Karpas-422 (cell line): ENCODE data around the gene SGCG. TPM values are rescaled to one million over a fixed set of nuclear protein-coding genes. Genes with fewer than 3 reads are reported as not detected.

Experiments
- DNase-seq: peaks from one replicate; pipeline ENCODE4 v3.0.0-alpha.2; 2015
- H2AFZ ChIP-seq: fragments of 200-600 bp; sonication (generic); 2 replicates; pipeline ENCODE4 v1.6.1; 2014; ENCODE audit warnings: antibody characterized with exemption, low read length, mixed read lengths
- H3K27ac ChIP-seq: fragments of 200-600 bp; sonication (generic); 2 replicates; pipeline ENCODE4 v1.5.1; 2014; ENCODE audit warnings: mild to moderate bottlenecking, low read length, moderate library complexity
- H3K27me3 ChIP-seq: fragments of 200-600 bp; sonication (generic); 2 replicates; pipeline ENCODE4 v1.6.1; 2014; ENCODE audit warnings: low read length, mixed read lengths
- H3K36me3 ChIP-seq: fragments of 200-600 bp; sonication (generic); 2 replicates; pipeline ENCODE4 v1.6.1; 2014; ENCODE audit warnings: low read length, mixed read lengths; ENCODE audit not compliant: insufficient read depth
- H3K4me1 ChIP-seq: fragments of 200-600 bp; sonication (generic); 2 replicates; pipeline ENCODE4 v1.6.1; 2014; ENCODE audit warnings: mild to moderate bottlenecking, low read length, mixed read lengths
- H3K4me2 ChIP-seq: fragments of 200-600 bp; sonication (generic); 2 replicates; pipeline ENCODE4 v1.6.1; 2014; ENCODE audit warnings: low read length, low read depth, mild to moderate bottlenecking; ENCODE audit not compliant: poor library complexity, severe bottlenecking
- H3K4me3 ChIP-seq: fragments of 200-600 bp; sonication (generic); 2 replicates; pipeline ENCODE4 v1.5.1; 2014; ENCODE audit warnings: mild to moderate bottlenecking, antibody characterized with exemption, low read length, mixed read lengths
- H3K79me2 ChIP-seq: fragments of 200-600 bp; sonication (generic); 2 replicates; pipeline ENCODE4 v1.6.1; 2014; ENCODE audit warnings: mild to moderate bottlenecking, low read length, mixed read lengths
- H3K9ac ChIP-seq: fragments of 200-600 bp; sonication (generic); 2 replicates; pipeline ENCODE4 v1.6.0; 2014; ENCODE audit warnings: low read length
- H3K9me2 ChIP-seq: fragments of 200-600 bp; sonication (generic), shearing (Covaris generic); replicated peaks from 2 replicates; pipeline ENCODE4 v1.6.0; 2014; ENCODE audit warnings: mild to moderate bottlenecking, low read length, moderate library complexity; ENCODE audit not compliant: insufficient read depth
- H3K9me3 ChIP-seq: fragments of 300-700, 200-600 bp; sonication (generic); 2 replicates; pipeline ENCODE4 v1.6.1; 2014; ENCODE audit warnings: low read length, mixed read lengths
- H4K20me1 ChIP-seq: fragments of 200-600 bp; sonication (generic); 2 replicates; pipeline ENCODE4 v1.6.1; 2014; ENCODE audit warnings: mild to moderate bottlenecking, antibody characterized with exemption, low read length, low read depth; ENCODE audit not compliant: insufficient read depth
- total RNA-seq: library from RNA; depleted of rRNA; stranded (reverse); fragments of >200 nt; shearing (Covaris generic); gene quantifications from 2 replicates; pipeline ENCODE4 v1.2.3, GENCODE V29; 2014; ENCODE audit warnings: low replicate concordance

Gene SGCG
- total RNA-seq, 1 experiment from 2014 or later: not detected

- Histone ChIP-seq H3K9me3 (no peaks in the 10 kb centered on the region), H3K9me2 (no peaks in the 10 kb centered on the region)
Measured at GRCh38 chr13:23323946-23324709, 143.3 kb downstream of the SGCG start.

GRCh38 chr13:23325191-23325590, 144.4 kb downstream of the SGCG start:
- Histone ChIP-seq H2AFZ (no peak overlapping the region), H3K9ac (no peak overlapping the region), H3K36me3 (no peaks in the 10 kb centered on the region), H3K4me2 (no peak overlapping the region), H3K9me2 (no peaks in the 10 kb centered on the region), H4K20me1 (no peaks in the 10 kb centered on the region), H3K4me3 (no peak overlapping the region), H3K9me3 (no peaks in the 10 kb centered on the region), H3K4me1 (no peaks in the 10 kb centered on the region), H3K27ac (no peak overlapping the region), H3K27me3 (no peaks in the 10 kb centered on the region), H3K79me2 (no peaks in the 10 kb centered on the region)
- no peak for DNase-seq

More at GRCh38 chr13:23323946-23324709, 143.3 kb downstream of the SGCG start:
- H3K9ac ChIP-seq: no peak overlapping the region
- peak; percentile 20 for DNase-seq
- no peak overlapping the region for H3K4me2 ChIP-seq
- no peak overlapping the region for H3K27ac ChIP-seq
- H3K36me3 ChIP-seq: no peaks in the 10 kb centered on the region
- no peaks in the 10 kb centered on the region for H3K4me1 ChIP-seq
- H4K20me1 ChIP-seq: no peaks in the 10 kb centered on the region
- no peak overlapping the region for H2AFZ ChIP-seq
- H3K4me3 ChIP-seq: no peak overlapping the region
- no peaks in the 10 kb centered on the region for H3K27me3 ChIP-seq
- H3K79me2 ChIP-seq: no peaks in the 10 kb centered on the region

GRCh38 chr13:23330356-23330755, 149.6 kb downstream of the SGCG start:
- no peak overlapping the region for H2AFZ ChIP-seq
- no peaks in the 10 kb centered on the region for H3K9me2 ChIP-seq
- no peaks in the 10 kb centered on the region for H4K20me1 ChIP-seq
- H3K9ac ChIP-seq: no peak overlapping the region
- H3K4me2 ChIP-seq: no peak overlapping the region
- no peaks in the 10 kb centered on the region for H3K36me3 ChIP-seq
- H3K27ac ChIP-seq: no peak overlapping the region
- no peaks in the 10 kb centered on the region for H3K79me2 ChIP-seq
- no peaks in the 10 kb centered on the region for H3K9me3 ChIP-seq
- no peaks in the 10 kb centered on the region for H3K4me1 ChIP-seq
- H3K27me3 ChIP-seq: no peaks in the 10 kb centered on the region
- no peak for DNase-seq
- H3K4me3 ChIP-seq: no peak overlapping the region

- peaks cover 31% of the 10 kb centered on the region for H3K36me3 ChIP-seq
- no peaks in the 10 kb centered on the region; the same call in 1 of the 2 replicates for H3K9me2 ChIP-seq
- no peak overlapping the region for H3K4me2 ChIP-seq
- no peaks in the 10 kb centered on the region for H3K4me1 ChIP-seq
- no peaks in the 10 kb centered on the region for H3K9me3 ChIP-seq
- H3K9ac ChIP-seq: no peak overlapping the region
- no peaks in the 10 kb centered on the region for H3K27me3 ChIP-seq
- H2AFZ ChIP-seq: no peak overlapping the region
- no peaks in the 10 kb centered on the region for H4K20me1 ChIP-seq
- no peak overlapping the region for H3K27ac ChIP-seq
- H3K4me3 ChIP-seq: no peak overlapping the region
- DNase-seq: no peak
- H3K79me2 ChIP-seq: no peaks in the 10 kb centered on the region
Measured at GRCh38 chr13:23339225-23339624, 158.4 kb downstream of the SGCG start.

GRCh38 chr13:23344931-23345595, 164.3 kb downstream of the SGCG start:
- H3K79me2 ChIP-seq: peaks cover 19% of the 10 kb centered on the region
- H3K27me3 ChIP-seq: no peaks in the 10 kb centered on the region
- no peak overlapping the region for H3K4me3 ChIP-seq
- peaks cover 14% of the 10 kb centered on the region for H3K36me3 ChIP-seq
- no peaks in the 10 kb centered on the region for H3K9me3 ChIP-seq
- no peaks in the 10 kb centered on the region for H3K9me2 ChIP-seq
- peak overlapping the region; percentile 22; the same call in 1 of the 2 replicates for H3K27ac ChIP-seq
- DNase-seq: no peak
- no peak overlapping the region for H2AFZ ChIP-seq
- H3K9ac ChIP-seq: no peak overlapping the region
- no peak overlapping the region for H3K4me2 ChIP-seq
- H4K20me1 ChIP-seq: no peaks in the 10 kb centered on the region
- H3K4me1 ChIP-seq: peaks cover 7% of the 10 kb centered on the region

- no peaks in the 10 kb centered on the region for H3K9me3 ChIP-seq
- H3K9ac ChIP-seq: no peak overlapping the region
- peaks cover 30% of the 10 kb centered on the region for H3K79me2 ChIP-seq
- H3K27ac ChIP-seq: no peak overlapping the region
- peaks cover 9% of the 10 kb centered on the region for H3K4me1 ChIP-seq
- no peak for DNase-seq
- no peaks in the 10 kb centered on the region for H3K9me2 ChIP-seq
- no peak overlapping the region for H3K4me3 ChIP-seq
- H3K36me3 ChIP-seq: peaks cover 10% of the 10 kb centered on the region; the same call in 1 of the 2 replicates
- no peaks in the 10 kb centered on the region for H3K27me3 ChIP-seq
- H2AFZ ChIP-seq: no peak overlapping the region
- H3K4me2 ChIP-seq: no peak overlapping the region
- no peaks in the 10 kb centered on the region for H4K20me1 ChIP-seq
Measured at GRCh38 chr13:23347601-23348000, 166.8 kb downstream of the SGCG start.

GRCh38 chr13:23348262-23349127, 167.7 kb downstream of the SGCG start:
- peaks cover 37% of the 10 kb centered on the region for H3K79me2 ChIP-seq
- DNase-seq: no peak

More at GRCh38 chr13:23348262-23349127, 167.7 kb downstream of the SGCG start:
- Histone ChIP-seq H2AFZ (no peak overlapping the region), H3K36me3 (peaks cover 15% of the 10 kb centered on the region; the same call in 1 of the 2 replicates), H4K20me1 (no peaks in the 10 kb centered on the region), H3K4me1 (peaks cover 15% of the 10 kb centered on the region), H3K4me3 (no peak overlapping the region), H3K27ac (no peak overlapping the region), H3K4me2 (no peak overlapping the region), H3K9me3 (no peaks in the 10 kb centered on the region), H3K9me2 (no peaks in the 10 kb centered on the region), H3K27me3 (no peaks in the 10 kb centered on the region), H3K9ac (no peak overlapping the region)
